DMS79 (cell line): ENCODE measurements around the gene RAB14.

Experiments used
- DNase-seq: peaks from one replicate; lab custom pipeline; 2025; lab: John Stamatoyannopoulos, UW

Gene RAB14

DNA sequence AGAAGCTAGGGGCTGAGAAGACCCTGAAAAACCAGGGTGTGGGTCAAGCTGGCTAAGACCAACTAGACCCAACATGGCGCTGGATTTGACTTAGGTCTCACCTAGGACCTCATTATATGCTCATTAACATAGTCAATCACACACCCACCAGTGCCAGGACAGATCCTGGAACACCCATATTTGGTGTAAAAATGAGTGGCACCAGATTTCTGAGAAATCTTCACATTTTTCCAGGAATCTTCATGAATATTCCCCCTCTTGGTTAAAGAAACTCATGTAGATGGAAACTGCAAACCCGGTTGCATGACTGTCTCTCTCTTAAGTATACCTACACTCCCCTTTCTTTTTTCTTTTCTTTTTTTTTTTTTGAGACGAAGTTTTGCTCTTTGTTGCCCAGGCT is 17.9 kb upstream of the RAB14 start:
- DNase-seq: no peak

DNA sequence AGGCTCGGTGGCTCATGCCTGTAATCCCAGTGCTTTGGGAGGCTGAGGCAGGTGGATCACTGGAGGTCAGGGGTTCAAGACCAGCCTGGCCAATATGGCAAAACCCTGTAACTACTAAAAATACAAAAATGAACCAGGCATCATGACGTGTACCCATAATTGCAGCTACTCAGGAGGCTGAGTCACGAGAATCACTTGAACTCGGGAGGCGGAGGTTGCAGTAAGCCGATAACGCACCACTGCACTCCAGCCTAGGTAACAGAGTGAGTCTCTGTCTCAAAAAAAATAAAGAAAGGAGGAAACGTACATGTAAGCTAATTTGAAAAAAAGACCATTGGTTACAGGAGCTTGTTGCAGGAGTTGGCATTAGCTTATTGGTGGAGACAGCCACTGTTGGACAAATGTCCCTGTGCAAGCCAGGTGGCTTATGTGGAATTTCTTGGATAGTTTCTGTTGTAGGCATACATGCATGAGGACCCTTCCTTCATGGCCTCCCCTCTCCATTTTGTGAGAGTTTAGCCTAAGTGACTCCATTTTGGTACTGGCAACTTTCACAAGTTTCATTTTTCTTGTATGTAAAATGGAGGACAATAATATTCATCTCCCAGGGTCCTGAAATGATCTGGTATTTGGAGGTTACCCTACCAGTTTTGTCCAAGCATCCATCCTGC is 16.8 kb upstream of the RAB14 start:
- no peak for DNase-seq

DNA sequence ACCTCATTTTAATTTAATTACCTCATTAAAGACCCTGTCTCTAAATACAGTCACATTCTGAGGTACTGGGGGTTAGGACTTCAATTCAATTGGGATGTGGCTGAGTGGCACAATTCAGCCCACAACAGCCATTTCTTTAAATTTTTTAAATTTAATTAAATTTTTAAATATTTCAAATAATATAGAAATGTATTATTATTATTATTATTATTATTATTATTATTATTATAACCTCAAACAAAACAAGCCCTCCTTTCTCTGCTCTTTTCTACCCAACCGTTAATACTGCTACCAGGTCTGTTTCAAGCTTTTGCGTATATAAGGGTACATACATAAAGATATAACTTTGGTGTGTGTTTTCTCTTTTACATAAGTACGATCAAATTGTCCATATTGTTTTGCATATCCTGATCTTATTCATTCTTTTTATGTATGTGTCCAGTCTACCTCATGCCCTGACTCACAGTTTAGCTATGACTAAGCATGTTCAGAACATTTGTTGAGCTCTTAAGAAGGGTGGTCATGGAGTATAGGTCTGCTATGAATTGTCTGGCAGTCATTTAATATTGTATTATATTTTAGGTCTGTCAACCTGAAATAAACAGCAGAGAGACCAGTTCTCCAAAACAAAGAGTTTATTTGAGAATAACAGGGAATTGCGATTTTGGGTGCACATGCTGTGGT is 16.1 kb upstream of the RAB14 start:
- DNase-seq: no peak

DNA sequence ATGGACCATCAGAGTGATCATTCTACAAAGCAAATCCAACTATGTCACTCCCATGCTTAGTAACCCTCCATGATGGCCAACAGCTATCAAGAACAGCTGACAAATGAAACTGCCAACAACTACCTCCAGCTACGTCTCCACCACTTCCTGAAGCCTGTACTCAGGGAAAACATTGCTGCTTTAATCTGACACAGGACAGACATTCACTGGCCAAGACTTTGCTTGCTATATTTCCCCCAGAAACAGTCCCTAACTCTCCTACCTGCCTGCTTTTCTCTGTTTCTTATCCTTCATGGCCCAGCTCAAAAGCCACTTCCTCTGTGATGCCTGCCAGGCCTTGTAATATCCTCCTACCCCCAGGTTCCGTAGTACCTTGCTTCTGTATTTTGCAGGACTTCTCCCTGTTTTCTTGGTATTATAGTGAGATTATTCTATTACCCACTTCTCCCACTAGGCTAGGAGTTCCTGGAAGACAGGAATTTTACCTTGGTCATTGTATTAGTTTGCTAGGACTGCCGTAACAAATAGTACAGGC is 14.7 kb upstream of the RAB14 start:
- no peak for DNase-seq

DNA sequence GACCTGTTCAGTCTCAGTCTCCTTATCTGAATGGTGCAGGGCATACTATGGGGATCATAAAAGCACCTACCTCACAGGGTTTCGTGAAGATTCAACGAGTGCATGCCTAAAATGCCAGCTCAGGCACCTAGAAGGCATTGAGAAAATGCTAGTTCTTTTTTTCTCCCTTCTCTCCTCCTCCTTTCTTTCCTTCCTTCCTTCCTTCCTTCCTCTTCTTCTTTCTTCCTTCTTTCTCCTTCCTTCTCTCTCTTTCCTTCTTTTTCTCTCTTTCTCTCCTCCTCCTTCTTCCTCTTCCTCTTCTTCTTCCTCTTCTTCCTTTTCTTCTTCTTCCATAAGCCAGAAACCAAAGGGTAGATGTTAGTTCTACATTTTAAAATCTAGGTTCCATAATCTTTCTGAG is 12.3 kb upstream of the RAB14 start:
- no peak for DNase-seq

DNA sequence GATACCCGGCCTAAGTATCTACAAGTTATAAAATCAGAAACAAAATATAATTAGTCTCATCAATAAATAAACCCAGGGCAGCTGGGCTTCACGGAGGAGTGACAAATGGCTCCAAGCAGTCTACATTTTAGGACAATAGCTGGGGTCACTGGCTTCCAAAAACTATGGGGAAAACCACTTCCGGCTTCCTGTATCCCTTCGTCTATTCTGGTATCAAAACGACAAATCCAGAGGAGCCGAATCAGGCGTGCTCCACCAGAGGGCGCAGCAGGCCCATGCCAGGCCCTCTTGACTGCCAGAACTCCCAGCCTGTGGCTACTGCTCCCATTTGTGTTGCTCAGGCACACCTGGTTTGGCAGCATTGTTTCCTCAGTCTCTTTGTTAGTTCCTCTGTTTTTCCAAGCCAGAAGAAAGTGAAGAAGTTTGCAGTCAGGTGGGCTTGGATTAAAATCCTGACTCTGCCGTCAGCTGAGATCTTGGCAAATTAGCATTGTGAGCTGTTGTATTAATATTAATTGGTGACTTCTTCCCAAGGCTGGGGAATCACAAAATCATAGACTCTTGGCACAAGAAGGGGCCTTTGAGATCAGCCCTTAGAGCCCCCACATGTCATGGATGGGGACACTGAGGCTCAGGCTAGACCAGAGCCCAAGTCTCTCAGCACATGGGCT is 11.6 kb upstream of the RAB14 start:
- DNase-seq: peak; percentile 64

DNA sequence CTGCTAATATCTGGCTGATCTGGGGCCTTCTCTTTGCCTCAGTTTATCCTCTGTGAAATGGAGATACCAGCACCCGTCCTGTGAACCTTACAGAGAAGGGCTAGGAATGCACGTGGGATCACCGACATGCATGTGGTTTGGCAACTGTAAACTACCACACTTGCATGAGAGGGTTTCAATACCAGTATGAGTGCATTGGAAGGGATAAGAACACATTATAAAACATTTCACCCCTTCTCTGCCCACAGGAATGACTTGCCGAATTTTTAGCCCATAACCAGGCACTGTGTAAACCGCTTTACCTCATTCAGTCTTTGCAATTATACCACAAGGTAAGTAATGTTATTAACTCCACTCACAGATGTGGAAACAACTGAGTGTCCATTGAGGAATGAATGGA is 8.9 kb upstream of the RAB14 start:
- no peak for DNase-seq

DNA sequence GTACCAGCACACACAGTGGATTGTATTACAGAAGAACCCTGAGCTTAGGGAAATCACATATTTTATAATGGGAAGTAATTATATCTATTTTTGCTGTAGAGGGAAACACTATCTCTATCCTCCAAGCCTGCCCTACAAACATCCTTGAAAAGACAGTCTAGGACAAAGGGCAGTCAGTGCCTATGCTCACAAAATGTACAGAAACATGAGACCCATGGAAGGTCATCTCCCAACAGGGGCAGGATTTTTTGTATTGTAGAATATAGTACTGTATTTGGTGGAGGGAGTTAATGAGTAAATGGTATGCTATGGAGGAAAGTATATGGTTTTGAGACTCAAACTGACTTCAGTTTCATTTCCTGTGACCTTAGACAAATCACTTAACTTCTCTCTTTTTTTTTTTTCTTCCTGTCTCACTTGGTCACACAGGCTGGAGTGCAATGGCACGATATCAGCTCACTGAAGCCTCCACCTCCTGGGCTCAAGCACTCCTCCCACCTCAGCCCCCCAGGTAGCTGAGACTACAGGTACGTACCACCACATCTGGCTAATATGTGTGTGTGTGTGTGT is 5.8 kb upstream of the RAB14 start:
- no peak for DNase-seq

DNA sequence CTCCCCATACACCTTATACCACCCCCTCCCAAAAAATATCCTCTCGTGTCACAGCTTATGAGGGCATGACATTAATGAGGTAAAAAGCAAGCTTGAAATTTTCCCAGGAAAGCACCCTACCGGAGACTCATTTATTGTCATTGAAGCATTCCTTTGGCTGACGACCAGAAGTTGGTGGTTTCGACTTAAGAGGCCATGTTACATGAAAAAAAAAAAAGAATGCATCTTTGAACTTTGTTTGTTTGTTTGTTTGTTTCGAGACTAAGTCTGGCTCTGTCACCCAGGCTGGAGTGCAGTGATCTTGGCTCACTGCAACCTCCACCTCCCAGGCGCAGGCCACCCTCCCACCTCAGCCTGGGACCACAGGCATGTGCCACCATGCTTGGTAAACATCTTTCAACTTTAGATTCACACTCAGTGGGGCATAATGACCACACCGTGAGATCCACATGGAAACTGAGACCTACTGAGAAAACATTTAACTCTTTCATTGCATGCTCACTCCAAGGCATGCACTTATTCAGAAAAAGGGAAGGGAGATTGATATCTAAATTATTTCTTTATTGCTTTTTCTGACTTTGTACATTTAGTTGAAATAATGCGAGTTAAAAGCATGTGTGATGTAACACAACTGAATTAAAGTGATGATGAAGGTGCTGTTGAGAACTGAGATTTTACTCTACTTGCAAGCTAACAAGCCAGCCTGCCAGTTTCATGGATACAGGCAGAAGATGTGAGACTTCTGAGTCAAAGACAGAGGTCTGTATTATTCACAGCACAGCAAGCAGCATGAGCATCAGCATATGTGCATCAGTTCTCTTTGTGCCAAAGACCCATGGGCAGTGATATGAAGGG is 5.1 kb upstream of the RAB14 start:
- DNase-seq: peak; percentile 81

DNA sequence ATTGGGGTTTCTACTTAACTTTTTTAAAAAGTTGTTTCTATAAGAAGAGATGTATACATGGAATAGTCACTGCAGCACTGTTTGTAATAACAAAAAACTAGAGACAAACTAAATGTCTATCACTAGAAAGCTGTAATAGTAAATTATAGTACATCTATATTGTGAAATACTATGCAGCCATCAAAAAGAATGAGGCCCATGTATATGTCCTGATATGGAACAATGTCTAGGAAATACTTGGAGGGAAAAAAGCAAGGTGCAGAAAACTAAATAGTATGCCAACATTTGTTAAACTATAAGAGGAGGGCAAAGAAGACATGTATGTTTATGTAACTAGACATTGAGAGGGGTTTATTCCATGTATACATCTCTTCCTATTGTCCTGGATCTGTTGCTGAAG is 2.9 kb upstream of the RAB14 start:
- no peak for DNase-seq

DNA sequence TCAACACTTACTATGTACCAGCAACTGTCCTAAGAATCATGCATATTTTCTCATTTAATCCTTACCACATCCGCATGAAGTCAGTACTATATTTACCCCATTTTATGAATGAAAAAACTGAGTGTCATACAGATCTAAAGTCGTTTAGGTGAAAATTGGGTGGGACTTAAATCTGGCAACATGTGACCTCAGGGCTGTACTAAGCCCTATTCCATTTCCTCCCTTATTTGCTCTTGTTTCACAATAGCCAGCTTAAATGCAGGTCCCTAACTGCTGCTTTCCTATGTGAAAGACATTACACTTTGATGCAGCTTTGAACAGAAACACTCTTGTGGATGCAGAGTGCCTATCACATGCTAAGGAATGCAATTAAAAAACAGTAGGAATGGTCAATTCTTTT is 2.5 kb upstream of the RAB14 start:
- no peak for DNase-seq

DNA sequence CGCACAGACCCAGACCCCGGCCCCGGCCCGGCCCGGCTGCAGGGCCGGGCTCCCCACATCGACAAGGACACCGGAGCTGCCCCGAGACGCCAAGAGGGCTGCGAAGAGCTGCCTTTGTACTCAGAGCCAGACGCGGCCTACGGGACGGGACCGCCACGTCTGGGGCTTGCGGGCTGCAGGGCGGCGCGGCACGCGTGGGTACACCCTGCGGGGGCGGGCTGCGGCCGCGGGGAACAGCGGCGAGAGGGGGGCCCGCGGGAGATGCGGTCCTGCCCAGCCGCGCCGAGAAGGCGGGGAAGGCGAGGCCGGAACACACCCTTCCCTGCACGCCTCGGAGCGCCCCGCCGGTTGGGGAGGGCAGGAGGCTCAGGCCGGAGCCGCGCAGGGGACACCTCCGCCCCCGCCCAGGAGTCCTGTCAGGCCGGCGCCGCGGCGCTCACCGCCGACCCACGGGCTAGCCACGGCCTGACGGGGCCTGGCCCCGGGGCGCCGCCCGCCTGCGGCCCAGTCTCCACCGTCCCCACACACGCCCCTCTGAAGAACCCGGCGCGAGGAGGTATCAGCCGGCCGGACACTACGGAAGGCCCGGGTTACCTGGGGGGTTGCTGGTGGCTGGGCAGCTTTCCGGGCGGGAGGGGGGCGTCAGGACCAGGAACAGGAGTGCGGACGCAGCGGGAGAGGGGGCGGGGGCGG is 478 bp downstream of the RAB14 start:
- DNase-seq: no peak

DNA sequence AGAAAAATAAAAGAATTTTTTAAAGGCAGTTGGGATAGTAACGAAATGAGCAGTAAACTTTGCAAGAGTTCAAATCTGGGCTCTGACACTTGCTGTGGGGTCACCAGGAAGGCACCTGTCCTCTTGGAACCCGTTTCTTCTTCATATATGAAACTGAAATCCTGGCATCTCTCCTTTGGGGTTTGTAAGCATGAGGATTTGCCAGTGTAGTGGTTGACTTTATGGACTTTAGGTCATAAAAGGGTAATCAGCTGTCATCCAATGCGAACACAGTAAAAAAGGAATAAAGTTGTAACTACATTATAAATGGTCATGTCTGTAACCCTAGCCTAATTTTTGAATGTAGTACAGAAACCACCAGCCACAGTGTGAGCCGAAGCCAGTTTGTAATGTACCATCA is 1.3 kb downstream of the RAB14 start:
- no peak for DNase-seq

DNA sequence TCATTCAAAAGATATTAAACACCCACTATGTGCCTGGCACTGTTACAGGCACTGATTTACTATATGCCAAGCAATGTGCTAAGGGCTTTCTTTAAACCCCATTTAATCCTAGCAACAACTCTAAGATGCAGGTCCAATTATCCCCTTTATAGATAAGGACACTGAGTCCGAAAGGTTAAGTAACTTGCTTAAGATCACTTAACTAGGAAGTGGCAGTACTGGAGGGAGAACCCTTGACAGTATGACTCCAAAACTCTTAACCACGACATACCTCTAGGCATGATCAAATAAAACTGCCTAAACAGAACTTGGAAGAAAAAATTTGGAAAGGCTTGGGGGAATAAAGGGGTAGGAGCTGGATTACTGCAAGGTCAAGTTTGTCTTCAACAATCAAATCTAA is 1.7 kb downstream of the RAB14 start:
- DNase-seq: no peak

DNA sequence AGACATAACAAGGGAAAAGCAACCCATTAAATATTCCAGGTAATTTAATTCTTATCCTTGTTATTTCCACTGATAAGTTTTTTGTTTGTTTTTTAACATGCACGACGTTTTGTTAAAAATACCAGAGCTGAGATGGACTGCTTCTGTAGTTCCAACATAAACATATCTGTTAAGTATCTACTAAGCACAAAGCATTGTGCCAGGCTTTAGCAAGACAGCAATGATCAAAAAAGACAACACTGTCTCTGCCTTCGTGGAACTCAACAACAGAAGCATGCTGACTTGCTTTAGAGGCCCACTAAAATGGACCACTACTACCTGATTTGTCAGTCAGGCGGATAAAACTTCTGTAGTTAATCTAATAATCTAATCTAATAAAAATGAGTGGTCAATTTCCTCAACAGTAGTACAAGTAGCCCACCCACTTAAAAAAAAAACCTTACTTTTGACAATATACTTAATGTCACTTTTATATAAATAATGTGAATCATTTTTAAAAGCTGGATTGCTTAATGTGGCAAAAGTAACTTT is 3.1 kb downstream of the RAB14 start:
- DNase-seq: no peak

DNA sequence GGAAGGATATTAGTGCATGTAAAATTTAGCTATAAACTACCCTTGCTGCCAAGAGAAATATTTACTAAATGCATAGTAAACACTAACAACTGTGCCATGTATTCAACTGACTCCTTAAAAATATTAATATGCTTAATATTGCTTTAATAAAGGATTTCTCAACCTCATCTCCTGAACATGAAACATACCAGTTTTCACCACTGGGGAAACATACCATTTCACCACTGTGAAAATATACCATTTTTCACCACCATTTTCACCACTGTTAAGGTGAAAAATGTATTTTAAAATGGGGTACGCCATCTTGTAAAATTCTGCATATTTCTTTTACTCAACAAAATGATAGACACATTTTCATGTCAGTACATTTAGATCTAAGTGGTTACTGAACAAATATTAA is 4.5 kb downstream of the RAB14 start:
- no peak for DNase-seq

DNA sequence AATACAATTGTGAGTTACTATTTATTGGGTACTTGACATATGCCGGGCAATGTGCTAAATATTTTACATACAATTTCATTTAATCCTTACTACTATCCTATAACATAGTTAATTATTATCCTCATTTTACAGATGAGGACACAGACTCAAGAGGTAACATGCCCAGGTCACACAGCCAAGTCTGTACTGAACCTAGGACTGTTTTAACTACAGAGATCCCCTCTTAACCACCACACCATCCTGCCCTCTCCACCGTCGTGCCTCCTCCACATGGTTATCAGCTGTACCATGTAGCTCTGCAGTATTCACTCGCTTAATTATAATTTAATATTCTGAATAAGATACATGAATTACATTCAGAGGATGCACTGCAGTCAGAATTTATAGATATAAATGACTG is 5.3 kb downstream of the RAB14 start:
- no peak for DNase-seq

DNA sequence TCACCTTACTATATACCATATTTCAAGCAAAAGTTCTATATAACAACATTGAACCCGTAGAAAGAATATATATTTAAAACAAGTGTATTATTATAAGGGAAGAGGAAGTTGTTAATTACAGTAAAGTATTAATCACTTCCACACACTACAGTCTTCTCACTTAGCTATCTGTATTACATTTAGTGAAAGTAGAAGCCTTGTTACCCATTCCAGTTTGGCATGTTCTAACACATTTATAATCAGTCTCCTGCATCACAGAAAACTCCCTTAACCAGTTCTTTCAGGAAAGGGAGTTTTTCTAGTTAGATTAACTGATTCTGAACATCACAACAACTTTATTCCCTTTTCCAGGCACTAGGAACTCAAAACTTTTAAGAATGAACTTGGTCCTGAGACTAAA is 6.9 kb downstream of the RAB14 start:
- no peak for DNase-seq

DNA sequence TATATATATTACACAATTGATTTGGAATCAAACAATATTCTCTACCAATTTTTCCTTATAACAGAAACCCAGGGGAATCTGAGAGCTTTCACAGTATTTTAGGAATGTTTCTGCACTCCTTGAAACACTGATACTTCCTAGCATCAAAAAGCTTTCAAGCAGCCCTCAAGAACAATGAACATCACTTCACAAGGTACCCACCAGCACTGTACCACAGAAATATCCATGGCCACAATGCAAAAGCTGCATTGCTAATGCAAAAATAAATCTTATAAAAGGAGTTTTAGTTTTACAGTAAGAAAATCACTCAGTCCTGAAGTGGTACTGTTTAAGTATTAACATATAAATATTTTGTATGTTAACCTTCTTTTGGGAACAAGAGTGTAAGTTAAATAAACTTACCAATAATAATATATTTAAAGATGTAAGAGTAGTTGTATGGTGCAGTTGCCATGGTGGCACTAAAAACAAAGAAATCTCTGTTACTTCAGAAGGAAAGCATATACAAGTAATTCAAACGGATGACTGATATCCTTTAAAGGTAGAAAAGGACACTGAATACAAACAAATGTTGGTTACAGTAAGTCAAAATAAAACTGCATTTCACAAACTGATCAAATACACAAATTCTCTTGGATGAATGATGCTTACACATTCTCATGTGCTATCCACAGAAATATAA is 8.6 kb downstream of the RAB14 start:
- no peak for DNase-seq

DNA sequence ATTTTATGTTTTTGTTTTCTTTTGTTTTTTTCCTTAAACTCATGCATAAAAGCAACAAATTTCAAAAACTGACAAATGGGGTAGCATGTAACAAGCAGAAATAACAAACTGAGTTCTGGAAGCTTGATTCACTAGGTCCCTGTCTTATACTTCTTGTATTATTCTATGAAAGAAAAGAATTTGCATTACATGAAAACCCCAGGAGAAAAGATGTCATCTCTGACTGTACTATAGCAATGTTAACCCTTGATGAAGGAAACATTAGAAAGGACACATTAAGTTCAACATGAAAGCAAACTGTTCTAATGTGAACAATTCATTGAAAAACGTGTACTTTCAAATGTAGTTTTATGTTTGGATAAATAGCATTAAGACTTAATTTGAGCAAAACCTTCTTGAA is 9.2 kb downstream of the RAB14 start:
- DNase-seq: no peak

DNA sequence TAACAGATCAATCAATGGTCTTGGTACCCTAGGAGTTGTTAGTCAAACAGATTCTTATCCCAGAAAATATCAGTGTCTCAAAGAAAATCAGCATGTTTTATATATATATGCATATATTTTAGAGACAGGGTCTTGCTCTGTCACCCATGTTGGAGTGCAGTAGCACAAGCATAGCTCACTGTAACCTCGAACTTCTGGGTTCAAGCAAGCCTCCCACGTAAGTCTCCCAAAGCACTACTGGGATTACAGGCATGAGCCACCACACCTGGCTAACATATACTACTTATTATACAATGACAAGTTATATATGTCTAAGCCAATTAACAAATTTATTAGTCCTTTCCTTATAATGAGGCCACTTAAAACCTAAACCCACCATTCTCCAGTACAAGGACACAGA is 10.4 kb downstream of the RAB14 start:
- no peak for DNase-seq
